K562 (cell line): ENCODE data around the gene RRAD. TPM values are rescaled to one million over a fixed set of nuclear protein-coding genes. Genes with fewer than 3 reads are reported as not detected.
A peak's percentile ranks its signal among the peaks of the same experiment; 100 is the strongest.

ENCODE experiments used
- ATAC-seq: fragments of 200-7000 bp; cut with Tn5 transposase; 3 replicates; pipeline ENCODE4 v1.9.1; 2020; ENCODE audit warnings: moderate library complexity
- BruUV-seq: library from RNA; stranded (reverse); fragments of 400-500 nt; replicated peaks from 2 replicates; lab custom pipeline; 2021; lab: Mats Ljungman, UMichigan
- CTCF ChIA-PET: fragments of 300-600 bp; formaldehyde crosslinking; extraction: SDS; loops from one replicate; lab custom pipeline; 2021; ENCODE audit warnings: low intra/inter-chr PET ratio; lab: Yijun Ruan, JAX
- POLR2A ChIA-PET: fragments of 300-600, 350-650 bp; sonication (Branson Sonifier 250); formaldehyde crosslinking; extraction: SDS; loops from one replicate; lab custom pipeline; 2021; ENCODE audit warnings: antibody characterized with exemption, inconsistent platforms; lab: Yijun Ruan, JAX
- DNase-seq, 4 experiments: peaks; one replicate each; pipeline versions ENCODE4 v3.0.0 to v3.0.0-alpha.2; 2011 to 2018; ENCODE audit warnings: low spot score in 3 of 4, mixed read lengths in 3 of 4; ENCODE audit errors: extremely low read depth in 1 of 4
- FAIRE-seq: peaks from 2 replicates; lab custom pipeline; 2011; peaks lifted over from hg19 to GRCh38; lab: Jason Lieb, UNC
- H2AFZ ChIP-seq: 2 replicates; pipeline ENCODE4 v1.6.0; 2011; ENCODE audit warnings: low read depth, low read length, control low read depth, inconsistent platforms
- H3K27ac ChIP-seq: fragments of 200-600 bp; 3 replicates; pipeline ENCODE4 v1.8.0; 2011; ENCODE audit warnings: low read depth, mild to moderate bottlenecking, control low read depth, inconsistent platforms, low read length, moderate library complexity, mixed read lengths; ENCODE audit errors: extremely low read depth
- H3K27me3 ChIP-seq, 2 experiments: fragments of 300-600 bp in 1 of 2; 2 replicates in 1 of 2; 3 replicates in 1 of 2; pipeline versions ENCODE4 v1.6.0 to v1.8.0; 2011; ENCODE audit warnings: inconsistent platforms in 2 of 2, low read length in 2 of 2, mild to moderate bottlenecking in 1 of 2, mixed read lengths in 1 of 2, moderate library complexity in 1 of 2; ENCODE audit not compliant: control insufficient read depth in 2 of 2, insufficient read depth in 2 of 2
- H3K36me3 ChIP-seq: fragments of 300-600 bp; 3 replicates; pipeline ENCODE4 v1.8.0; 2011; ENCODE audit warnings: mild to moderate bottlenecking, low read length, inconsistent platforms; ENCODE audit not compliant: control insufficient read depth, insufficient read depth
- H3K4me1 ChIP-seq, 2 experiments: fragments of 200-600 bp in 1 of 2; replicated peaks in 1 of 2; 2 replicates in 1 of 2; 3 replicates in 1 of 2; pipeline versions ENCODE4 v1.5.1 to v1.8.0; 2011; ENCODE audit warnings: inconsistent platforms in 2 of 2, low read length in 2 of 2, mild to moderate bottlenecking in 1 of 2, mixed read lengths in 1 of 2, moderate library complexity in 1 of 2; ENCODE audit not compliant: control insufficient read depth in 2 of 2, insufficient read depth in 2 of 2
- H3K4me2 ChIP-seq: 2 replicates; pipeline ENCODE4 v1.6.1; 2011; ENCODE audit warnings: low read length, control low read depth, inconsistent platforms, mixed read lengths; ENCODE audit not compliant: insufficient read depth
- H3K4me3 ChIP-seq: fragments of 200-600 bp; sonication (generic), shearing (Covaris generic); 2 replicates; pipeline ENCODE4 v1.5.1; 2016; ENCODE audit warnings: control low read depth, inconsistent platforms
- H3K79me2 ChIP-seq: fragments of 200-600 bp; 3 replicates; pipeline ENCODE4 v1.8.0; 2011; ENCODE audit warnings: low read length, inconsistent platforms; ENCODE audit not compliant: control insufficient read depth, insufficient read depth
- H3K9ac ChIP-seq, 2 experiments: 2 replicates each; pipeline versions ENCODE4 v1.6.0 to v1.6.1; 2011; ENCODE audit warnings: low read depth in 2 of 2, low read length in 2 of 2, control low read depth in 1 of 2, inconsistent platforms in 1 of 2, mild to moderate bottlenecking in 1 of 2, mixed read lengths in 1 of 2; ENCODE audit not compliant: insufficient read depth in 1 of 2
- H3K9me1 ChIP-seq: one replicate; pipeline ENCODE4 v1.6.0; 2011; ENCODE audit warnings: inconsistent platforms, mild to moderate bottlenecking, low read length, moderate library complexity; ENCODE audit not compliant: control insufficient read depth, insufficient read depth
- H3K9me3 ChIP-seq: replicated peaks from 2 replicates; pipeline ENCODE4 v1.5.1; 2011; ENCODE audit warnings: low read depth, low read length, inconsistent platforms; ENCODE audit not compliant: control insufficient read depth, insufficient read depth
- H4K20me1 ChIP-seq: replicated peaks from 2 replicates; pipeline ENCODE4 v1.6.1; 2011; ENCODE audit warnings: low read length, inconsistent platforms, mixed read lengths; ENCODE audit not compliant: control insufficient read depth, insufficient read depth
- PHF8 ChIP-seq: fragments of 200-600 bp; sonication (generic); IDR thresholded peaks from 2 replicates; pipeline ENCODE4 v1.6.1; 2012; ENCODE audit warnings: mixed run types, mild to moderate bottlenecking, inconsistent platforms, low read length, moderate library complexity, borderline replicate concordance
- SMARCA4 ChIP-seq: fragments of 450-650 bp; IDR thresholded peaks from 2 replicates; pipeline ENCODE4 v1.6.1; 2016
- TFE3 ChIP-seq: fragments of 450-650 bp; formaldehyde crosslinking; IDR thresholded peaks from 2 replicates; pipeline ENCODE4 v1.4.0; 2020; ENCODE audit warnings: mild to moderate bottlenecking, mixed read lengths
- ZBTB40 ChIP-seq, 2 experiments: fragments of 450-650 bp in 1 of 2; sonication (generic) in 1 of 2; formaldehyde crosslinking in 1 of 2; IDR thresholded peaks; 2 replicates each; pipeline versions ENCODE4 v1.7.1 to v1.9.0; 2016 to 2022; ENCODE audit warnings: inconsistent platforms in 1 of 2, mild to moderate bottlenecking in 1 of 2, missing genetic modification reagents in 1 of 2
- ZKSCAN8 ChIP-seq: fragments of 200-800 bp; sonication (Bioruptor generic); IDR thresholded peaks from 2 replicates; pipeline ENCODE4 v1.6.1; 2016; ENCODE audit warnings: missing genetic modification characterization, missing compliant biosample characterization
- WGBS: fragments of 100-300 bp; shearing (Covaris generic); methylation state at CpG from one replicate; pipeline ENCODE4 v1.1.6; 2016; ENCODE audit warnings: low coverage, mixed read lengths; ENCODE audit not compliant: insufficient coverage; ENCODE audit errors: missing lambda C conversion rate; 5-methylcytosine and 5-hydroxymethylcytosine counted together
- in situ Hi-C: fragments of 300-500 bp; cut with MboI; formaldehyde crosslinking; loops from 4 replicates; pipeline ENCODE4 v1.15.0; 2018; ENCODE audit warnings: inconsistent platforms, mixed read lengths
- intact Hi-C: fragments of 100-400 bp; cut with micrococcal nuclease; formaldehyde crosslinking; loops from 2 replicates; pipeline ENCODE4 v1.14.2; 2022
- polyA plus RNA-seq, 8 experiments: library from polyadenylated mRNA; depleted of rRNA in 4 of 8; stranded (reverse) in 5 of 8; unstranded in 3 of 8; fragments of >200 nt; fragmentation: Nextera tagmentation in 2 of 8; fragmentation: Illumina TruSeq in 1 of 8; extraction: Ambion mirVana in 2 of 8; extraction: Trizol in 1 of 8; gene quantifications; 2 replicates each; pipeline versions ENCODE4 v1.2.1 to v1.2.3, GENCODE V29; 2011 to 2014; ENCODE audit warnings: inconsistent platforms in 1 of 8, missing spikeins in 1 of 8
- total RNA-seq, 7 experiments: library from RNA; depleted of rRNA in 6 of 7; stranded (reverse); fragments of >200 nt in 6 of 7; fragmentation: Illumina TruSeq in 2 of 7; extraction: Trizol in 2 of 7; gene quantifications; 2 replicates each; pipeline versions ENCODE4 v1.2.1 to v1.2.3, GENCODE V29; 2011 to 2021; ENCODE audit warnings: low replicate concordance in 1 of 7

RRAD gene
- total and polyA plus RNA-seq, 9 of the 15 experiments (the other 6 are each of a cell fraction or from before 2014, with no cell fraction given) = 0.09 to 0.20 (median 0.13) TPM; not detected in 5

- Histone ChIP-seq H3K9me1 (no peaks in the 10 kb centered on the region), H3K27ac (no peak overlapping the region), H3K27me3 (no peaks in the 10 kb centered on the region), H4K20me1 (no peaks in the 10 kb centered on the region), H3K36me3 (peaks cover 15% of the 10 kb centered on the region; the same call in 1 of the 3 replicates), H2AFZ (peak overlapping the region; percentile 51; the same call in 1 of the 2 replicates), H3K79me2 (no peaks in the 10 kb centered on the region), H3K9ac (no peak overlapping the region; a peak in 1 of 4 replicates), H3K9me3 (peaks cover 2% of the 10 kb centered on the region), H3K4me1 (peaks cover 0 to 16% of the 10 kb centered on the region in 2 experiments; a peak in 1 of 5 replicates), H3K4me2 (no peak overlapping the region), H3K4me3 (no peak overlapping the region)
- ATAC-seq = peak; percentile 94
- WGBS = 21% methylated on average over 14 of the region's 23 CpGs
- CTCF ChIA-PET = interaction anchor here (0.7 to 2.4 kb wide), 3 partner anchors 53 to 331 kb away, joined by 4 to 9 read pairs (median 6); no protein-coding TSS in a partner anchor
- peak; percentile 81 to 89 (median 86) for DNase-seq
- POLR2A ChIA-PET = interaction anchor here (0.6 kb wide), 1 partner anchor 271 kb away, joined by 3 read pairs; no protein-coding TSS in a partner anchor
- intact Hi-C loops = loop anchor here (2.0 to 5.0 kb wide), 3 partner anchors 29 to 155 kb away; no protein-coding TSS in a partner anchor
- FAIRE-seq = peak; percentile 100
- in situ Hi-C loops = no loop called here
- BruUV-seq = no TSS peak
- TF ChIP-seq PHF8 = no peak
- no peak for TF ChIP-seq ZBTB40 (IDR thresholded peaks at IDR 0.05)
- TF ChIP-seq ZBTB40 (CRISPR knock-in tag; IDR thresholded peaks at IDR 0.05) = no peak
- no peak for TF ChIP-seq TFE3
- TF ChIP-seq SMARCA4 = 0 out of 2 replicates have a peak, but pooled peaks have one; percentile 24
- TF ChIP-seq ZKSCAN8 (CRISPR knock-in tag) = peak; percentile 98
Observed at GRCh38 chr16:66947302-66948065, 22.1 kb upstream of the RRAD start.
